Muscle layer of duodenum (tissue), 2 donors: Measurements from ENCODE around the gene DHX57.

Experiments
- H3K27ac ChIP-seq: one replicate; pipeline ENCODE4 v1.7.0; 2013; ENCODE audit warnings: mild to moderate bottlenecking, low read length
- H3K27me3 ChIP-seq: one replicate; pipeline ENCODE4 v1.7.0; 2013; ENCODE audit warnings: low read depth, mild to moderate bottlenecking, control low read depth, low read length
- H3K36me3 ChIP-seq, 2 donors: one replicate each; pipeline ENCODE4 v1.7.0; 2013; ENCODE audit warnings: low read length in 2 of 2, control low read depth in 1 of 2, mild to moderate bottlenecking in 1 of 2; ENCODE audit not compliant: insufficient read depth in 2 of 2, control insufficient read depth in 1 of 2
- H3K4me1 ChIP-seq, 2 donors: one replicate each; pipeline ENCODE4 v1.7.0; 2013; ENCODE audit warnings: low read length in 2 of 2, mild to moderate bottlenecking in 2 of 2, control low read depth in 1 of 2, moderate library complexity in 1 of 2; ENCODE audit not compliant: insufficient read depth in 2 of 2, control insufficient read depth in 1 of 2
- H3K4me3 ChIP-seq, 2 donors: one replicate each; pipeline ENCODE4 v1.7.0; 2013; ENCODE audit warnings: low read length in 2 of 2, low read depth in 1 of 2, mild to moderate bottlenecking in 1 of 2
- H3K9me3 ChIP-seq, 2 donors: one replicate each; pipeline ENCODE4 v1.7.0; 2013; ENCODE audit warnings: low read length in 2 of 2, control low read depth in 1 of 2, mild to moderate bottlenecking in 1 of 2; ENCODE audit not compliant: control insufficient read depth in 1 of 2
- donor health status: healthy.

The DHX57 gene

DNA sequence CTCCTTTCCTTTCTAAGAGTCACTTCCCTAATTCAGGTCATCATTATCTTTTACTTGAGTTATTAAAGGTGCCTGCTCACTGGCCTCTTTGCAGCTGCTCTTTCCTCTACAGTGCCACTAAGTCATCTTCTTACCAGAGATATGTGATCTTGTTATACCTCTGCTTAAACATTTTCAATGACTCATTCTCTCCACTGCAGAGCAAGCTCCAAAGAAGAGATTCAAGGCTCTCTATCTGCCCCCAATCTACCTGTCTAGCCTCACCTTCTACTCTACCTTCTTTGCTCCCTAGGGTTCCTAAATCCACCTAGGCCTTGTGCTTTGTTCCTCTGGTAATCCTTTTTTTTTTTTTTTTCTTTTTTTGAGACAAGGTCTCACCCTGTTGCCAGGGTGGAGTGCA, 17.1 kb upstream of the DHX57 start:
- no peaks in the 10 kb centered on the region for H3K4me1 ChIP-seq
- H3K27ac ChIP-seq = no peak overlapping the region
- H3K36me3 ChIP-seq = no peaks in the 10 kb centered on the region
- no peak overlapping the region for H3K4me3 ChIP-seq
- H3K9me3 ChIP-seq = no peaks in the 10 kb centered on the region
- H3K27me3 ChIP-seq = no peaks in the 10 kb centered on the region

DNA sequence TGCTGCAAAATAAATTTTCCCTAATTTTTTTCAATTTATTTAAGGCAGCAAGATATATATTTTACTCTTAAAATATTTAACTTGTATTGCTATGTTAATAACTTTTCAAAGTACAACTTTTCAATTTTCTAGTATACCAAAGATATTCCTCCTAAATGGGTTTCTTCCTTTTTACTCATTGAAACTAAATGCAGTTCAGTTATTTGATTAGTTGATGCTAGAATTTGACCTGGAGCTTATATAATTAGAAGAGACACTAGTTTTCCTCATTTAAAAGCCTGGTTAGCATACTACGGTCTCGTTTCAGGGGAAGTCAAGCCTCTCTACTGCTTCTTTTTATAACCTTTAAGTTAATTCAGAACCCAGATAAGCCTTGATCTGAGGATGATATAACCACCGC, 13.8 kb upstream of the DHX57 start, which contains the start of gene ARHGEF33:
Gene ARHGEF33, plus strand, starts transcription at position 301 of the 400 bp plus-strand sequence. CDS start 29,573 bp downstream, outside the sequence.
- Histone ChIP-seq H3K4me3 (no peak within 1 kb of the TSS), H3K27ac (no peak within 1 kb of the TSS), H3K4me1 (no peaks in the 10 kb centered on the region), H3K9me3 (no peaks in the 10 kb centered on the region), H3K36me3 (no peaks in the 10 kb centered on the region), H3K27me3 (no peaks in the 10 kb centered on the region)

DNA sequence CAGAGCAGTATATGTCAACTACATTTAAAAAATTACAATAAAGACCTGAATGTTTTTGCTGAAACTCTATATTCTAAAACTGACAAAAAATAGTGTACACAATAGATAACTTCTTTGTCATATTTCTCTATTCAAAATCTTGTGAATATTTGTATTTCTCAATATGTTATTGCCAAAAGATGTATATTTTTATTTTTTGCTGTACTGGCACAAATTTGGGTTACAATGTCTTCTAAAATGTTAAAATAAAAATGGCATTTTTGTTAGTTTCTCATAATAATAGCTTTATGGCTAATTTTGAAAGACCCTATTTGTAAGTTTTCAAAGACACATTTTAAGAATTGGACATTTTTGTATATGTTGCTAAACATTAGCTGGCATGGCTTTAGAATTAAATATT, 13.3 kb upstream of the DHX57 start:
- no peaks in the 10 kb centered on the region for H3K36me3 ChIP-seq
- H3K4me3 ChIP-seq = no peak overlapping the region
- H3K9me3 ChIP-seq = no peaks in the 10 kb centered on the region
- H3K27me3 ChIP-seq = no peaks in the 10 kb centered on the region
- H3K4me1 ChIP-seq = no peaks in the 10 kb centered on the region
- H3K27ac ChIP-seq = no peak overlapping the region

DNA sequence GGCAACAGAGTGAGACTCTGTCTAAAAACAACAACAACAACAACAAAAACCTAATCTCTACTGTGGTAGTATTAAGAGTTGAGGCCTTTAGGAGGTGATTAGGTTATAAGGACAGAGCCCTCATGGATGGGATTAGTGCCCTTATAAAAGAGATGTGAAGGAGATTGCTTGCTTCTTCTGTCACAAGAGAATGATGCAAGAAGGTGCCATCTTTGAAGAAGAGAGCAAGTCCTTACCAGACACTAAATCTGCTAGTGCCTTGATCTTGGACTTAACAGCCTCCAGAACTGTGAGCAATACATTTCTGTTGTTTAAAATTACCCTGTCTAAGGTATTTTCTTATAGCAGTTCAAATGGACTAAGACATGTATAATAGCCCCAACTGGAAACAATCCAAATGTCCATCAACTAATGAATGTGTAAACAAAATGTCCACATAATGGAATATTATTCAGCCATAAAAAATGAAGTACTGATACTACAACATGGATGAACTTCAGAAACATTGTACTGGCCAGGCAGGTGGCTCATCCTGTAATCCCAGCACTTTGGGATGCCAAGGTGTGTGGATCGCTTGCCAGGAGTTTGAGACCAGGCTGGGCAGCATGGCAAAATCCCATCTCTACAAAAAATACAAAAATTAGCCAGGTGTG, 12.3 kb upstream of the DHX57 start:
- Histone ChIP-seq H3K9me3 (no peaks in the 10 kb centered on the region), H3K27ac (no peak overlapping the region), H3K4me3 (no peak overlapping the region), H3K27me3 (no peaks in the 10 kb centered on the region), H3K36me3 (peaks cover 0 to 5% of the 10 kb centered on the region in 2 donors), H3K4me1 (no peaks in the 10 kb centered on the region)

DNA sequence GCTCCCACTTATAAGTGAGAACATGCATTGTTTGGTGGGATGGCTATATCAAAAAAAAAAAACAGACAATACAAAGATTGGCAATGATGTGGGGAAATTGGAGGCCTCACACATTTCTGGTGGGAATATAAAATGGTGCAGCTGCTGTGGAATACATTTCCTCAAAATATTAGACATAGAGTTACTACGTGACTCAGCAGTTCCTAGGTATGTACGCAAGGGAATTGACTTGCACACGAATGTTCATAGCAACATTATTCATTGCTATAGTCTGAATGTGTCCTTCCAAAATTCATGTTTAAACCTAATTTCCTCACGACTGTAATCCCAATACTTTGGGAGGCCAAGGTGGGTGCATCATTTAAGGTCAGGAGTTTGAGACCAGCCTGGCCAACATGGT, 11.6 kb upstream of the DHX57 start:
- Histone ChIP-seq H3K9me3 (no peaks in the 10 kb centered on the region), H3K4me1 (no peaks in the 10 kb centered on the region), H3K27me3 (no peaks in the 10 kb centered on the region), H3K36me3 (peaks cover 0 to 5% of the 10 kb centered on the region in 2 donors), H3K27ac (no peak overlapping the region), H3K4me3 (no peak overlapping the region)

DNA sequence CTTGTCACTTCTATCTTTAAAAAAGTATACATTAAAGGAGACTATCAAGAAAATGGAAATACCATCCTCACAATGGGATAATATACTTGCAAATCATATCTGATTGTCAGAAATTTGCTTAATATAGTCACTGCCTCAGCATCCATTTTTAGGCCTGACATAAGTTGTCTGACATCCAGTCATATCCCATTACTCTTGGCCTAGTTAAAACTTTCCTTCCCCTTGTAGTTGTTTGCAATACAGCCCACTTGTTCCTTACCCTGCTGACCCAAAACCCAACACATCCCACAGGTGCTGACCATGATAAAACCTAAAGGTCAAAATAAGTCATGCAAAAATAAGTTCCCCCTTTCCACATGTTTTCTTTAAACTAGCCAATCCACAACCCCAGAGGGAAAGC, 10.3 kb upstream of the DHX57 start:
- no peak overlapping the region for H3K27ac ChIP-seq
- peaks cover 0 to 9% of the 10 kb centered on the region in 2 donors for H3K36me3 ChIP-seq
- H3K9me3 ChIP-seq = no peaks in the 10 kb centered on the region
- H3K27me3 ChIP-seq = no peaks in the 10 kb centered on the region
- no peak overlapping the region for H3K4me3 ChIP-seq
- H3K4me1 ChIP-seq = no peaks in the 10 kb centered on the region

DNA sequence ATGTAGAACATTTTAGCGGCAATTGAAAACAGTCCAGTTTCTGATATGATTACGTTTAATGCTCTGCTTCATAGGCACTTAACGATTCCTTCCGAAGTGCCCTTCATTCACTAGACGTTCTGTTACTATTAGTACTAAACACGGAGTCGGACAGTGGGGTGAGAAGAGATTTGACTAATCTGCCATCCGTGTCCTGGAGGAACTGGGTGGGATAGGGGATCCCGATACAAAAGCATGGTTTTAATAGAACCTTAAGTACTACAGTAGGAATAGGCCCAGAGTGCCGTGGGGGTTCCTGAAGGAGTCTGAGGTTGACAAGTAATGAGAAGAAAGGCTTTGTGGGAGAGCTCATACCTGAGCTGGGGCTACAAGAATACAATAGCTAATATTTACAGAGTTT, 673 bp upstream of the DHX57 start:
- Histone ChIP-seq H3K4me1 (peaks cover 5 to 18% of the 10 kb centered on the region in 2 donors), H3K4me3 (peak overlapping the region; percentile 86 to 98), H3K27ac (peak overlapping the region; percentile 46), H3K27me3 (no peaks in the 10 kb centered on the region), H3K36me3 (peaks cover 0 to 6% of the 10 kb centered on the region in 2 donors), H3K9me3 (no peaks in the 10 kb centered on the region)

DNA sequence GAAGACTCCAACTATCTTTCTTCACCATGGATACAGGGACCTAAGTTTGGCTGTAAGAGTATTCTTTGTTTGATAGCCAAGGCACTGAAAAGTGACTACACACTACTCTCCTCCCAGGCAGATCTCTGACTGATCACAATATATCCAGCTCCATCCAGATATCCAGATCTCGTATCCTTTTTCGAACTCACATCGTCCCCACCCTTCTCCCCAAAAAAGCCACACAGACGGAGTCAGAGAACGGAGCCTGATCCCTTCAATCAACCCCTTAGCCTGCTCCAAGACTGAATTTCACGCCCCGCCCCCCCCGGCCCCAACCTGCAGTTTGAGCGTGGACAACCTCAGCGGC, 533 bp downstream of the DHX57 start:
- Histone ChIP-seq H3K36me3 (no peaks in the 10 kb centered on the region), H3K9me3 (no peaks in the 10 kb centered on the region), H3K4me3 (peak overlapping the region; percentile 86 to 98), H3K27me3 (no peaks in the 10 kb centered on the region), H3K4me1 (peaks cover 5 to 18% of the 10 kb centered on the region in 2 donors), H3K27ac (no peak overlapping the region)

DNA sequence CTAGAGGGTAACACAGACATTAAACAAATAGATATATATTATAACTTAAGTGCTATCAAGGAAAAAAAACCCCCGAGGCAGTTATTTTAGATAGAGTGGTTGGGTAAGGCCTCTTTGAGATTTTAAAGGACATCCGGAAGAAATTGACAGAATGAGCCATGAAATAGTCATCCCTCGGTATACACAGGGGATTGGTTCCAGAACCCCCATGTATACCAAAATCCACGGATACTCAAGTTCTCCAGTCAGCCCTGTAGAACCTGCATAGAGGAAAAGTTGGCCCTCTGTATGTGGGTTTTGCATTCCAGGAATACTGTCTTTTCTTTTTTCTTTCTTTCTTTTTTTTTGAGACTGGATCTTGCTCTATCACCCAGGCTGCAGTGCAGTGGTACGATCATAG, 2.0 kb downstream of the DHX57 start:
- H3K4me3 ChIP-seq = no peak overlapping the region
- H3K27me3 ChIP-seq = no peaks in the 10 kb centered on the region
- H3K36me3 ChIP-seq = no peaks in the 10 kb centered on the region
- H3K27ac ChIP-seq = no peak overlapping the region
- peaks cover 5 to 18% of the 10 kb centered on the region in 2 donors for H3K4me1 ChIP-seq
- H3K9me3 ChIP-seq = no peaks in the 10 kb centered on the region

DNA sequence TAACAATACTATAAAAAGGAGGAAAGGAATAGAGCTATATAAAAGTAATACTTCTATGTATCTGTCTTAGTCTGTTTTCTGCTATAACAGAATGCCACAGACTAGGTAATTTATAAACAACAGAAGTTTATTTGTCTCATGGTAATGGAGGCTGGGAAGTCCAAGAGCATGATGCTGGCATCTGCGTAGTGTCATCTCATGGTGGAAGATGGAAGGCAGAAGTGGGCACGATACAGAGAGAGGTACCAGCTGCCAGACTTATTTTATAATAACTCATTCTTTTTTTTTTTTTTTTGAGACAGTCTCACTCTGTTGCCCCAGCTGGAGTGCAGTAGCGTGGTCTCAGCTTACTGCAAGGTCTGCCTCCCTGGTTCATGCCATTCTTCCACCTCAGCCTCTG, 4.3 kb downstream of the DHX57 start:
- Histone ChIP-seq H3K36me3 (peaks cover 0 to 14% of the 10 kb centered on the region in 2 donors), H3K27ac (no peak overlapping the region), H3K9me3 (no peaks in the 10 kb centered on the region), H3K4me1 (peaks cover 1 to 12% of the 10 kb centered on the region in 2 donors), H3K27me3 (no peaks in the 10 kb centered on the region), H3K4me3 (no peak overlapping the region)

DNA sequence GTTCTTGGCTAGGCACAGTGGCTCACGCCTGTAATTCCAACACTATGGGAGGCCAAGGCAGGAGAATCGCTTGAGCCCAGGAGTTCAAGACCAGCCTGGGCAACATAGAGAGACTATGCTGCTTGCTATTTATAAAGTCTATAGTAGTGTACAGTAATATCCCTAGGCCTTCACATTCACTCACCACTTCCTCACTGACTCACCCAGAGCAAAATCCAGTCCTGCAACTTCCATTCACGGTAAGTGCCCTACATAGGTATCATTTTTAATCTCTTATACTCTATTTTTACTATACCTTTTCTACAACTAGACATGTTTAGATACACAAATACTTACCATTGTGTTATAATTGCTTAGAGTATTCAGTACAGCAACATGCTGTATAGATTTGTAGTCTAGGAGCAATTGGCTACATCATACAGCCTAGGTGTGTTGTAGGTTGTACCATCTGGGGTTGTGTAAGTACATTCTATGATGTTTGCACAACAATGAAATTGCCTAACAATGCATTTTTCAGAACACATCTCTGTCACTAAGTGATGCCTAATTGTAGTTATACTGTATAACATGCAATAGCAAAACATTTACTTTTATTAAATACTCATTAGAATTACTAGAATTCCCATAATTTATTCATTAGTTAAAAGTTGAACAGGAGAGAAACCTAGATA, 8.8 kb downstream of the DHX57 start:
- no peaks in the 10 kb centered on the region for H3K27me3 ChIP-seq
- H3K36me3 ChIP-seq = peaks cover 10 to 33% of the 10 kb centered on the region in 2 donors
- no peak overlapping the region for H3K27ac ChIP-seq
- H3K4me1 ChIP-seq = no peaks in the 10 kb centered on the region
- no peaks in the 10 kb centered on the region for H3K9me3 ChIP-seq
- H3K4me3 ChIP-seq = no peak overlapping the region
